GM13977 (cell line): ENCODE measurements around the gene ZFAND3.
A peak's percentile ranks its signal among the peaks of the same experiment; 100 is the strongest.

Source experiments
- DNase-seq: peaks from one replicate; pipeline ENCODE4 v3.0.0; 2012; ENCODE audit warnings: low spot score
- in situ Hi-C: fragments of 300-500 bp; cut with MboI; formaldehyde crosslinking; loops from one replicate; pipeline ENCODE4 v1.12.0; 2022; ENCODE audit warnings: low sequenced_read_pairs, low pct_unique_long_range_greater_than_20kb, mixed read lengths, inconsistent platforms; ENCODE audit not compliant: unreplicated experiment
- TF ChIP-seq, protein P1 (sequence below): IDR thresholded peaks from 2 replicates; pipeline ENCODE4 v1.5.1; 2012; ENCODE audit warnings: mild to moderate bottlenecking, control low read depth; ENCODE audit not compliant: insufficient read depth; ENCODE audit errors: extremely low read depth, missing control alignments

ZFAND3 gene

DNA sequence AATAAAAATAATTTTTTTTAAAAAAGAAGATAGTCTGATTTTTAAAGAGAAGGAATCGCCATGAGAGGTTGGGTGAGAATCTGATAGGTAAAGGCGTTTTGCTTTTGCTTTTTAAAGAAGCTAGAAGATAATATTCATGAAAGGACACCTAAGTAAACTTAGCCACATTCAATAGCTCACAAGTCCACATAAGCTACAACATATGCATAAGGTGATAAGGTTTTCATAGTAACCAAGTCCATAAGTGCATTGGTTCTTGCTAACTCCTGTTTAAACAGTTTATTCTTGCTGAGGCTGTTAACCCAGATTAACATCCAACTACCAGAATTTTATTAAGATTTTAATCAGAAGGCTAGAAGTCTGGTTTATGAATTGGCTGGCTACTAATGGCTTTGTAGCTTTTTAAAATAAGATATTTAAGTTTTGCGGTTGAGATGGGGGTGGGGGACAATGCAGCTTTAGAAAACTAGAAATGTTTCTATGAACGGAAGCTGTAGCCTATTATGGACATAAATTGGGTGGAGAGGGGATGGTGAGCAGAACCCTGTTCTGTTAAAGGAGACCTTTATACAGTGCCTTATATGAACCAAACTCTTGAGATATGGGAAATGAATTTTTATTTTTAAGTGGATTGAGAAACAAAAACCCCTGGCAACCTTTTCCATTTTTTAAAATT is 235.1 kb downstream of the ZFAND3 start:
- TF ChIP-seq, protein P1, sequence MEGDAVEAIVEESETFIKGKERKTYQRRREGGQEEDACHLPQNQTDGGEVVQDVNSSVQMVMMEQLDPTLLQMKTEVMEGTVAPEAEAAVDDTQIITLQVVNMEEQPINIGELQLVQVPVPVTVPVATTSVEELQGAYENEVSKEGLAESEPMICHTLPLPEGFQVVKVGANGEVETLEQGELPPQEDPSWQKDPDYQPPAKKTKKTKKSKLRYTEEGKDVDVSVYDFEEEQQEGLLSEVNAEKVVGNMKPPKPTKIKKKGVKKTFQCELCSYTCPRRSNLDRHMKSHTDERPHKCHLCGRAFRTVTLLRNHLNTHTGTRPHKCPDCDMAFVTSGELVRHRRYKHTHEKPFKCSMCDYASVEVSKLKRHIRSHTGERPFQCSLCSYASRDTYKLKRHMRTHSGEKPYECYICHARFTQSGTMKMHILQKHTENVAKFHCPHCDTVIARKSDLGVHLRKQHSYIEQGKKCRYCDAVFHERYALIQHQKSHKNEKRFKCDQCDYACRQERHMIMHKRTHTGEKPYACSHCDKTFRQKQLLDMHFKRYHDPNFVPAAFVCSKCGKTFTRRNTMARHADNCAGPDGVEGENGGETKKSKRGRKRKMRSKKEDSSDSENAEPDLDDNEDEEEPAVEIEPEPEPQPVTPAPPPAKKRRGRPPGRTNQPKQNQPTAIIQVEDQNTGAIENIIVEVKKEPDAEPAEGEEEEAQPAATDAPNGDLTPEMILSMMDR: no peak
- no peak for DNase-seq
- in situ Hi-C loops: no loop called here

DNA sequence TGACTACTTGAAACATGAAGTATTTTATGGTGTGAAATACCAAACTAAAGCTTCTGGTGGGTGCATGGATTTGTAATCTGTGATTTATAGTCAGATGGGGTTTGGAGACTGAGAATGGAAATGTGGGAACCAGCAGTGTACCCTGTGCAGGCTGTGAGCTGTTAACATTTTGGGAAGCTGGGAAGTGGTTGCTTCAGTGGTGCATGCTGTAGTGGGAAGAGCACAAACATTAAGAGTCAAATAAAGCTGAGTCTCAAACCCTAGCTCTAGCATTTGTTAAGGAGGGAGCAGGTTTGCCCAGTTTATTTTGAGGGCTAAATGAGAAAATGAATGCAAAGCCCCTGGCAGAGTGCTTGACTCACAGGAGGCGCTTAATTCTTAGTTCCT is 235.7 kb downstream of the ZFAND3 start:
- DNase-seq: no peak
- in situ Hi-C loops: no loop called here
- TF ChIP-seq, protein P1: no peak

DNA sequence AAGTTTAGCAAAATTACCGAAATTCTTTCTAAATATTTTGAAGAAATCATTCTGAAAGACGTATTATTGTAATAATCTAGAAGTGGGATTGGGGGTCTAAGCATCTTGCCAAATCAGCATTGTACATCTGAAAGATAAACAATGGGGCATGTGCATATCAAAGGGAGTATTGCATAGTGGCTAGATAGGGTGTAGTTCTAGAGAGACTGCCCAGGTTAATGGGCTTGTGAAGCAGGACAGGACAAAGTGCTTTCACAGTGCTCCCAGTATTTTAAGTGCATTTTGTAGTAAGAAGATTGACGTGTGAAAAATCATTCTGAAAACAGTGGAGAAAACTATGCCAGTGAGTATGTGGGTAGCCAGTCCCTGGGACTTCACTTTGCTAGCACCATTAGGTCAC is 236.8 kb downstream of the ZFAND3 start:
- TF ChIP-seq, protein P1: no peak
- in situ Hi-C loops: no loop called here
- no peak for DNase-seq

DNA sequence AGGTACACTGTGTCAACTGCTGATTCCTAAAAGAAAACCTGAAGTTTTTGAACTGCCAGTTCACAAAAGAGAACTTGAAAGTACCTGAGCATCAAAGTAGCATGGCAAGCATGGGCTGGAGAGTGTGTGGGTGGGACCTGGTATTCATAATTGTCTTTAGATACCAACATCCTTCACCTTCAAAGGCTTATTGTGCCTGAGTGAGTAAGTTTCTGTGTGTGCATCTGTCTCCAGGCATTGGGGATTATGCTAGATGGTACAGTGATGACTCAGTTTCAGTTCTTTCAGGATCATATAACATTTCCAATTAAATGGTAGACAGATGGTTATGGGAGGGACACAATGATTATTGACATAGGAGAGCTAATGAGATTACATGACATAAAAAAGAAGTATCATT is 238.5 kb downstream of the ZFAND3 start:
- TF ChIP-seq, protein P1: no peak
- DNase-seq: peak; percentile 28
- in situ Hi-C loops: no loop called here

DNA sequence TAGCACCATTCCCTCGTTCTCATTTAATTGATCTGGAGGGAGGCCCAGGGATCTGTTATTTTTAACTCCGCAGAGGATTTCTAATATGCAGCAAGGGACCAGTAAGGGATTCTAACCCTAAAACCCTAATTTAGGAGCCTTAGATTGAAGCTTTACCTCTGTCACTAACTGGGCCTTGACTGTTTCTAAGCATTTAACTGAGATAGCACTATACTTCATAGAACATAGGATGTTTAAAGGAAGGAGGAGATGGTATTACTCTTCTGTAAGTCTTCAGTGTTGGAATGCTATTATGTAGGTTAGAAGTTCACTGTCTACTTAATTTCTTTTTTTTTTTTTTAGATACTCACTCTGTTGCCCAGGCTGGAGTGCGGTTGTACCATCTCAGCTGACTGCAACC is 242.5 kb downstream of the ZFAND3 start:
- no peak for DNase-seq
- in situ Hi-C loops: no loop called here
- TF ChIP-seq, protein P1: no peak

DNA sequence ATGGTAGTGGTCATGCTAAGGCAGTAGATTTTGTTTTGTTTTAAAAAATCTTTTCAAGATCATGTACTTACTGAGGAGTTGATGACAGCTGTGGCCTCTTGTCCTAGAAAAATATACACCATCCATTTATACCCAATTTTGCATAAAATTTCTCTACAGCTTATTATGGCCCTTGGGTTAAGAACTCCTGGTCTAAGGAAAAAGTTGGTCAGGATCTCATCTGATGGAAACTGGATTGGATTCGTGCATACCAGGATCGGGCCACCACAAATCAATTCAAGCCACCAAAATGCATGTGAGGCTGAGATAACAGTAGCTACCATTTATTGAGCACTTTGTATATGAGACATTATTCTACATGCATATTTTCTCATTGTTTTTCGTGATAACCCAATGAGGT is 244.4 kb downstream of the ZFAND3 start:
- TF ChIP-seq, protein P1: no peak
- in situ Hi-C loops: no loop called here
- no peak for DNase-seq

DNA sequence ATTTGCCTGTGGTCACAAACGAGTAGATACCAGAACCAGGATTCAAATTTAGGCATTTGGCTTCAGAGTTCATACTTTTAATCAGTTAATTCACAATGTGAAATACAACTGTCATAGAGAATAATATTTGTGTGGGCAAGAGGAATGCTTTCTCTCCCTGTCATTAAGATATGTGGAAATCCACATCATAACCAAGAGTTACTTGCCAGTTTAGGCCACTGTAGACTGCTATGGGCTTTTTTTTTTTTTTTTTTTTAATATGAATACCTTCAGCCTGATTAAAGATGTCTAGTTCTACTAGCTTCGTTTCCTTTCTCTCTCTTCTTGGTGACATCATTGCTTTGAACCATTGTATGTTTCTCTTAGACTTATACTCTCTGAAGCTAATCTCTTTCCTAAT is 244.9 kb downstream of the ZFAND3 start:
- TF ChIP-seq, protein P1: no peak
- in situ Hi-C loops: no loop called here
- DNase-seq: no peak
